Astrocyte (in vitro differentiated cells and primary cell): Measurements from ENCODE around the gene CHD5.

Experiments used
- CTCF ChIP-seq: IDR thresholded peaks from 2 replicates; pipeline ENCODE4 v1.5.1; 2011; ENCODE audit warnings: low read depth, mild to moderate bottlenecking, inconsistent platforms, low read length, moderate library complexity; ENCODE audit not compliant: insufficient read depth
- EZH2 ChIP-seq: IDR thresholded peaks from 2 replicates; pipeline ENCODE4 v1.6.1; 2012; ENCODE audit warnings: mild to moderate bottlenecking, low read length, inconsistent platforms; ENCODE audit not compliant: insufficient read depth

DNA sequence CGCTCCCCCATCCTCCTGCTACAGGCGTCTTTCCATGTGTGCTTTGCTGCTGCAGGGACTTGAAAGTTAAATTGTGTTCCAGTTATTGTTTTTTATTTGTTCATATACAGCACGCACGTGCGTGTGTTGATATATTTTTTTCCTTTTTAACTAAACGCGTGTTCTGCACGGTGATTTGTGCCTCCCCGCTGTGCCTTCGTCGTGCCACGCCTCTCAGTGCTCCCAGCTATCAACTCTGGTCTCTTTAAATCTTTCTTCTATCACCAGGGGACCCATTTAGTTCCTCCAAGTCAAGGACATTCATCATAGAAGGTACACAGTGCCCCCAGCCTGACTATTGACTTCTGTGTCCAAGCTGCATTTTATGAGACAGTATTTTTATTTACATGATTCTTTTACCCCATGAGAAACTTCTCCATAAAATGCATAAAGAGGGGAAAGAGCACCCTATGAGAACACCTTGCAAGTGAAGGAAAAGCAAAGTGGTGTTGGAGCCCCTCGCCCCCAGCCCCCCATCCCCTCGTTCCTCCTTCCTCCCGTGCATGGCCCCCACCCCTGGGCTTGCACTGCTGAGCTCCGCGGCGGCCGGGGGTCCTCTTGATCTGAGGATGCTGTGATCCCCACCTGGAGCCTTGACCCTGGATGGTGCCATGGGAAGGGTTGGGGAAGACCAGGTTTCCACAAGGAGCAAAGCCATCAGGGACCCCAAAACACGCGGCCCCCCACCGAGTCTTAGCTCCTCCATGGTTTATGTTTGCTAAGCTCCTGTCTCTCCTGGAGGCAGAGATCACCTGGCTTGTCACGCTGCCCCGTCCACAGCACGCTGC lies 88.9 kb downstream of the CHD5 start:
- TF ChIP-seq CTCF (no peak), EZH2 (no peak)
